Sigmoid colon (tissue), 7 donors: ENCODE data around the gene GOLGA3. TPM values are rescaled to one million over a fixed set of nuclear protein-coding genes. Genes with fewer than 3 reads are reported as not detected.

Experiments used
- DNase-seq: peaks from one replicate; pipeline ENCODE4 v3.0.0-alpha.2; 2019
- H3K27ac ChIP-seq, 4 donors: fragments of 200-600 bp; sonication (generic); one replicate each; pipeline ENCODE4 v1.5.1; 2016 to 2019; ENCODE audit warnings: mild to moderate bottlenecking in 1 of 4
- H3K27me3 ChIP-seq, 3 donors: fragments of 200-600 bp; sonication (generic); one replicate each; pipeline ENCODE4 v1.5.1; 2019; ENCODE audit warnings: mild to moderate bottlenecking in 1 of 3
- H3K36me3 ChIP-seq, 4 donors: fragments of 200-600 bp; sonication (generic); one replicate each; pipeline ENCODE4 v1.5.1; 2016 to 2019
- H3K4me1 ChIP-seq, 4 donors: fragments of 200-600 bp; sonication (generic); one replicate each; pipeline ENCODE4 v1.5.1; 2017 to 2019
- H3K4me3 ChIP-seq, 4 donors: fragments of 200-600 bp; sonication (generic); one replicate each; pipeline ENCODE4 v1.5.1; 2017 to 2019; ENCODE audit warnings: mild to moderate bottlenecking in 2 of 4, moderate library complexity in 1 of 4
- H3K9me3 ChIP-seq, 4 donors: fragments of 200-600 bp in 3 of 4; sonication (generic) in 3 of 4; one replicate each; pipeline versions ENCODE4 v1.5.1 to v1.6.1; 2013 to 2019
- EP300 ChIP-seq, 4 donors: sonication (generic); formaldehyde crosslinking; IDR thresholded peaks; one replicate each; pipeline ENCODE4 v1.6.1; 2017; ENCODE audit warnings: antibody characterized with exemption in 4 of 4
- POLR2A ChIP-seq, 2 donors: fragments of 450-650 bp; IDR thresholded peaks; one replicate each; pipeline ENCODE4 v1.6.1; 2016; ENCODE audit warnings: antibody characterized with exemption in 2 of 2, mild to moderate bottlenecking in 2 of 2, moderate library complexity in 2 of 2
- POLR2AphosphoS5 ChIP-seq, 4 donors: sonication (generic); formaldehyde crosslinking; IDR thresholded peaks; one replicate each; pipeline ENCODE4 v1.6.1; 2017; ENCODE audit warnings: antibody characterized with exemption in 4 of 4
- WGBS, 2 donors: extraction: QIAGEN DNeasy Blood & Tissue Kit; methylation state at CpG; one replicate each; pipeline ENCODE4 v1.1.7; 2013; 5-methylcytosine and 5-hydroxymethylcytosine counted together
- intact Hi-C: fragments of 100-400 bp; cut with DNase I; formaldehyde crosslinking; loops from one replicate; pipeline ENCODE4 v1.15.1; 2023
- polyA plus RNA-seq, 3 donors: library from polyadenylated mRNA; stranded (reverse); fragments of 200-250 nt; gene quantifications; one replicate each; pipeline ENCODE4 v1.2.3, GENCODE V29; 2013
- total RNA-seq, 4 donors: library from RNA; depleted of rRNA; stranded (reverse); fragments of >200 nt; gene quantifications; one replicate each; pipeline ENCODE4 v1.1.0, GENCODE V29; 2016
- TF ChIP-seq, protein P1 (sequence below), 4 experiments: fragments of 450-650 bp in 3 of 4; fragments of 200-600 bp in 1 of 4; IDR thresholded peaks; one replicate each; pipeline ENCODE4 v1.5.1; 2016 to 2019; ENCODE audit warnings: antibody characterized with exemption in 4 of 4, mild to moderate bottlenecking in 3 of 4, moderate library complexity in 2 of 4
- donor health status: healthy with polysubstance abuse.
- donor health status: Bipolar disorder and iron deficiency.
- donor health status: healthy.

Gene GOLGA3
- total and polyA plus RNA-seq, 7 donors: 9.6 to 78.4 (median 45.7) TPM

DNA sequence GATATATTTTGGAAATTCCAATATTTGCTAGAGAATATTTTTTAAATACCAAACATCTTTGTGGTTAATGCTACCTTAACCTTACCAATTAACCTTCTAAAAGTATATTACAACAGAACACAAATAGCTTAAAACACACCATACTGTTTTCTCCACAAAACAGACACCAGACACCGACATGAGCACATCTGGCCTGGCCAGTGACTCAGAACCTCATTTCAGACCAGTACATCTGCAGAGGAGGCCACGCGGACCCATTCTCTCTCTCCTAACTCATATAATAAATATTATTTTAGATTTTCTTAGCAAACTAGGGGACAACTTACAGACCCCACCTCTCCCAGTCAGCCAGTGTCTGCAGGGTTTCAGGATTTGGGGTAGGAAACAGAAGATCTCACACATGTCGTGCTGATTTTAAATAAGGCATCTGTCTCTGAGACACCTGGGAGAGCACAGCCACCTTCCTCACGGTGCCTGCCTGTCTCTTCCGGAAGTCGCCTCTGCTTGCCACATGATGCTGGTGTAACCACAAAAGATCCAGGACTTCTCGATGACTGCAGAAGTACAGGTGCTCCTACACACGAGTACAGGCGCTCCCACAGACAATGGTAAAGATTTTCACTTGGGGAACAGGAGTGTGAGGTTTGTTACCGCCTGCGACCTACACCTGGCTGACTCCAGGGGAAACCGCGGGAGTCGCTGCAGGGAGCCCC, 57.4 kb downstream of the GOLGA3 start:
- H3K4me1 ChIP-seq: peaks cover 0 to 14% (median 10%) of the 10 kb centered on the region in 4 donors
- H3K4me3 ChIP-seq: no peak overlapping the region
- intact Hi-C loops: no loop called here
- no peaks in the 10 kb centered on the region for H3K27me3 ChIP-seq
- no peaks in the 10 kb centered on the region for H3K9me3 ChIP-seq
- DNase-seq: no peak
- TF ChIP-seq, protein P1, sequence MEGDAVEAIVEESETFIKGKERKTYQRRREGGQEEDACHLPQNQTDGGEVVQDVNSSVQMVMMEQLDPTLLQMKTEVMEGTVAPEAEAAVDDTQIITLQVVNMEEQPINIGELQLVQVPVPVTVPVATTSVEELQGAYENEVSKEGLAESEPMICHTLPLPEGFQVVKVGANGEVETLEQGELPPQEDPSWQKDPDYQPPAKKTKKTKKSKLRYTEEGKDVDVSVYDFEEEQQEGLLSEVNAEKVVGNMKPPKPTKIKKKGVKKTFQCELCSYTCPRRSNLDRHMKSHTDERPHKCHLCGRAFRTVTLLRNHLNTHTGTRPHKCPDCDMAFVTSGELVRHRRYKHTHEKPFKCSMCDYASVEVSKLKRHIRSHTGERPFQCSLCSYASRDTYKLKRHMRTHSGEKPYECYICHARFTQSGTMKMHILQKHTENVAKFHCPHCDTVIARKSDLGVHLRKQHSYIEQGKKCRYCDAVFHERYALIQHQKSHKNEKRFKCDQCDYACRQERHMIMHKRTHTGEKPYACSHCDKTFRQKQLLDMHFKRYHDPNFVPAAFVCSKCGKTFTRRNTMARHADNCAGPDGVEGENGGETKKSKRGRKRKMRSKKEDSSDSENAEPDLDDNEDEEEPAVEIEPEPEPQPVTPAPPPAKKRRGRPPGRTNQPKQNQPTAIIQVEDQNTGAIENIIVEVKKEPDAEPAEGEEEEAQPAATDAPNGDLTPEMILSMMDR (IDR thresholded peaks at IDR 0.05): no peak
- TF ChIP-seq POLR2AphosphoS5 (IDR thresholded peaks at IDR 0.05) (no peak), EP300 (IDR thresholded peaks at IDR 0.05) (no peak), POLR2A (IDR thresholded peaks at IDR 0.05) (no peak)
- H3K36me3 ChIP-seq: peaks cover 23 to 70% (median 38%) of the 10 kb centered on the region in 4 donors
- H3K27ac ChIP-seq: peak overlapping the region in 1 of 4 donors; percentile 40
- 62 to 89% methylated on average over 15 of the region's 15 CpGs for WGBS, 2 donors

DNA sequence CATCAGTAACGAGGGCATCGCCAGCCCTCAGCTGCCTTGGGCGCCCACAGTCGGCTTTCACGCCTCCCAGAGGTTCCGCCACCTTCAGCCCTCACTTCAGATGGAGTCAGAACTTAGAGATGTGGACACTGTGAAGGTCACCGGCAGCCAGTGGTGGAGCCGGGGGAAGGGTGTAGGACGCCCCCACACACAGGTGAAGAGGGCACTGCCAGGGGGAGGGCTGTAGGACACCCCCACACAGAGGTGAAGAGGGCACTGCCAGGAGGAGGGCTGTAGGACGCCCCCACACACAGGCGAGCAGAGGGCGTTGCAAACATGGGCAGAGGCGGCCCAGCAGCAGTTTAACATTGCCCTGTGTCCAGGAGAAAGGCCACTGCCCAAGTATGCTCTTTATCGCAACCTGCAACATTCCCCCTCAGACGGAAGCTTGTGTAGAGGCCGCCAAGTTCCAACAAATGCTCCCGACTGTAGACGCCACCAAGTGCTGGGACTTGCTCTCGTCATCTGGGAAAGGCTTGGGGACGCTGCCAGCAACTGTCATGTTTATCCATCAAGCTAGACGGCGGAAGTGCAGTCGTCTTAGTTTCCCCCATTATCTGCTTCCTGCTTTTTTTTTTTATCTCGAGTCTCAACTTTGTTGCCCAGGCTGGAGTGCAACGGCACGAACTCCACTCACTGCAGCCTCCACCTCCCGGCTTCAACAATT, 62.1 kb downstream of the GOLGA3 start:
- TF ChIP-seq, protein P1 (IDR thresholded peaks at IDR 0.05): no peak
- TF ChIP-seq POLR2A (IDR thresholded peaks at IDR 0.05): no peak
- TF ChIP-seq POLR2AphosphoS5 (IDR thresholded peaks at IDR 0.05): no peak
- no peak for TF ChIP-seq EP300 (IDR thresholded peaks at IDR 0.05)
- Histone ChIP-seq H3K36me3 (peaks cover 0 to 22% (median 4%) of the 10 kb centered on the region in 4 donors), H3K27ac (peak overlapping the region in 1 of 4 donors; percentile 25), H3K4me1 (peaks cover 0 to 20% (median 15%) of the 10 kb centered on the region in 4 donors), H3K9me3 (no peaks in the 10 kb centered on the region), H3K4me3 (no peak overlapping the region), H3K27me3 (no peaks in the 10 kb centered on the region)
- 56 to 65% methylated on average over 27 of the region's 27 CpGs for WGBS, 2 donors
- no peak for DNase-seq
- intact Hi-C loops: no loop called here

DNA sequence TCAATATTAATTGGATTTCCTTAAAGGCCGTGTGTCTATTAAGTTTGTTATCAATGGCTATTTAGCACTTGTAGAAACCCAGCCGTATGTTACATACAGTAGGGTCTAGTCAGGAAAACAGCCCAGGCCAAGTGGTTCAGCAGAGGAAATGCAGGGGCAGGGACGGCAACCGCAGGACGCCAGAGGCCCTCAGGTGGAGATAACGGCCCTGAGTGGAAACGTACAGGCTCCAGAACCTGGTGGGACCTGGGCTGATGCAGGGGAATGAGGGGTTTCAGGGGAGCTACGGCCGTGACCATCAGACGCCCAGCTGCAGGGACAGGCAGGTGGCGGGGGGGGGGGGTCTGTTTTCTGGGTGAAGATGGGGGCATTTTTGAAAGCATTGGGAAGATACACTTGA, 63.3 kb downstream of the GOLGA3 start:
- TF ChIP-seq POLR2AphosphoS5 (IDR thresholded peaks at IDR 0.05): no peak
- TF ChIP-seq POLR2A (IDR thresholded peaks at IDR 0.05): no peak
- TF ChIP-seq, protein P1 (IDR thresholded peaks at IDR 0.05): no peak
- no peak for TF ChIP-seq EP300 (IDR thresholded peaks at IDR 0.05)

DNA sequence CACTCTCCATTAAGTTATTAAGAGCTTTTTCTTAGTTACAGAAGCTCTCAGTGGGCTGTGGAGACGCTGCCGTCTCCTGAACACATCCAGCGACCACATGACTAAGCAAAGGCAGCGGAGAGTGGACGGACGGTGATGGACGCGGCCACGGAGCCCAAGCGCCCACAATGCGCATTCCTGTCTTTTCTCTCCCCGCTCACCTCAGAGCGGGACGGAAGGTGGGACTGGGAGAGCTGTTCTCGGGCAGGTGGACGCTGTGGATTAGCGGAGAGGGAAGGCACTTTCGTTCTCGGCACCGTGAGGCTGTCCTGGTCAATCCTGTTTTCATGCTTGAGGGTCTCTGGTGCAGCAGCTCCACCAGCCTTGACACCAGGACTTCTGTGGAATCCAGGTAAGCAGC, 64.4 kb downstream of the GOLGA3 start:
- TF ChIP-seq POLR2A (IDR thresholded peaks at IDR 0.05): no peak
- TF ChIP-seq, protein P1 (IDR thresholded peaks at IDR 0.05): no peak
- Histone ChIP-seq H3K36me3 (no peaks in the 10 kb centered on the region), H3K27me3 (no peaks in the 10 kb centered on the region), H3K4me3 (no peak overlapping the region), H3K4me1 (peaks cover 0 to 35% (median 32%) of the 10 kb centered on the region in 4 donors), H3K9me3 (no peaks in the 10 kb centered on the region), H3K27ac (no peak overlapping the region)
- 92 to 96% methylated on average over 20 of the region's 20 CpGs for WGBS, 2 donors
- no peak for DNase-seq
- intact Hi-C loops: loop anchor here (5.0 kb wide), 2 partner anchors 63 to 143 kb away; partner anchors contain the start of gene GOLGA3

More for the DNA sequence above, 63.3 kb downstream of the GOLGA3 start:
- Histone ChIP-seq H3K4me1 (peaks cover 0 to 27% (median 21%) of the 10 kb centered on the region in 4 donors), H3K4me3 (no peak overlapping the region), H3K27ac (no peak overlapping the region), H3K9me3 (no peaks in the 10 kb centered on the region), H3K27me3 (no peaks in the 10 kb centered on the region), H3K36me3 (peaks cover 0 to 10% (median 0%) of the 10 kb centered on the region in 4 donors)
- DNase-seq: no peak
- intact Hi-C loops: no loop called here
- 56 to 77% methylated on average over 11 of the region's 11 CpGs for WGBS, 2 donors
